Ammon's horn (tissue), 1 donor: ENCODE results near the gene NHSL1.

Experiments
- DNase-seq: peaks from one replicate; pipeline ENCODE4 v3.0.0-alpha.2; 2016; ENCODE audit warnings: low spot score

The NHSL1 gene

GRCh38 chr6:138401960-138402837, 97.1 kb downstream of the NHSL1 start:
- no peak for DNase-seq

- no peak for DNase-seq
Observed at GRCh38 chr6:138400326-138400725, 99.0 kb downstream of the NHSL1 start.

- no peak for DNase-seq
Observed at GRCh38 chr6:138397128-138398122, 101.9 kb downstream of the NHSL1 start.

GRCh38 chr6:138396709-138397108, 102.6 kb downstream of the NHSL1 start:
- no peak for DNase-seq

GRCh38 chr6:138393871-138394783, 105.2 kb downstream of the NHSL1 start:
- DNase-seq: no peak

GRCh38 chr6:138389551-138389950, 109.7 kb downstream of the NHSL1 start:
- no peak for DNase-seq

GRCh38 chr6:138387577-138388368, 111.5 kb downstream of the NHSL1 start:
- DNase-seq: no peak

- DNase-seq: no peak
Observed at GRCh38 chr6:138386897-138387296, 112.4 kb downstream of the NHSL1 start.

- DNase-seq: no peak
Observed at GRCh38 chr6:138383776-138384175, 115.5 kb downstream of the NHSL1 start.

- DNase-seq: no peak
Observed at GRCh38 chr6:138382498-138383265, 116.6 kb downstream of the NHSL1 start.

- no peak for DNase-seq
Observed at GRCh38 chr6:138378463-138378862, 120.8 kb downstream of the NHSL1 start.

- no peak for DNase-seq
Observed at GRCh38 chr6:138377844-138378243, 121.5 kb downstream of the NHSL1 start, which contains the start of gene SMIM28. Gene SMIM28, plus strand, starts transcription at chr6:138377905. Its CDS starts 168 bp downstream, at chr6:138378073.

- DNase-seq: no peak
Observed at GRCh38 chr6:138377042-138377441, 122.3 kb downstream of the NHSL1 start.

- no peak for DNase-seq
Observed at GRCh38 chr6:138374815-138375214, 124.5 kb downstream of the NHSL1 start.

- no peak for DNase-seq
Observed at GRCh38 chr6:138374230-138374629, 125.1 kb downstream of the NHSL1 start.

GRCh38 chr6:138372711-138373463, 126.4 kb downstream of the NHSL1 start:
- DNase-seq: no peak
